ENCODE data around the gene MUC5B.
"Not testable (repeated sequence)": the region's sequence is repeated elsewhere in the genome, so short reads cannot be mapped to it uniquely, and the experiment has no call there.

Gene MUC5B

DNA sequence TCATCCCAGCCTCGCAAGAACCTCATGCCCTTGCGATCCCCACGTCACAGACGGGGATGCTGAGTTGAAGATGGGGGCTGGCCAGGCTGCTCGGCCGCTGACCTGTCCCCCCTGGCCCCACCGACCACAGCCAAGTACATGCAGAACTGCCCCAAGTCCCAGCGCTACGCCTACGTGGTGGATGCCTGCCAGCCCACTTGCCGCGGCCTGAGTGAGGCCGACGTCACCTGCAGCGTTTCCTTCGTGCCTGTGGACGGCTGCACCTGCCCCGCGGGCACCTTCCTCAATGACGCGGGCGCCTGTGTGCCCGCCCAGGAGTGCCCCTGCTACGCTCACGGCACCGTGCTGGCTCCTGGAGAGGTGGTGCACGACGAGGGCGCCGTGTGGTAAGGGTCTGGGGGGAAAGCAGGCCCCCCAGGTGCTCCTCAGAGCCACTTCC, 10.0 kb downstream of the MUC5B start:
- no peak for DNase-seq (ENCODE audit: low read depth)

DNA sequence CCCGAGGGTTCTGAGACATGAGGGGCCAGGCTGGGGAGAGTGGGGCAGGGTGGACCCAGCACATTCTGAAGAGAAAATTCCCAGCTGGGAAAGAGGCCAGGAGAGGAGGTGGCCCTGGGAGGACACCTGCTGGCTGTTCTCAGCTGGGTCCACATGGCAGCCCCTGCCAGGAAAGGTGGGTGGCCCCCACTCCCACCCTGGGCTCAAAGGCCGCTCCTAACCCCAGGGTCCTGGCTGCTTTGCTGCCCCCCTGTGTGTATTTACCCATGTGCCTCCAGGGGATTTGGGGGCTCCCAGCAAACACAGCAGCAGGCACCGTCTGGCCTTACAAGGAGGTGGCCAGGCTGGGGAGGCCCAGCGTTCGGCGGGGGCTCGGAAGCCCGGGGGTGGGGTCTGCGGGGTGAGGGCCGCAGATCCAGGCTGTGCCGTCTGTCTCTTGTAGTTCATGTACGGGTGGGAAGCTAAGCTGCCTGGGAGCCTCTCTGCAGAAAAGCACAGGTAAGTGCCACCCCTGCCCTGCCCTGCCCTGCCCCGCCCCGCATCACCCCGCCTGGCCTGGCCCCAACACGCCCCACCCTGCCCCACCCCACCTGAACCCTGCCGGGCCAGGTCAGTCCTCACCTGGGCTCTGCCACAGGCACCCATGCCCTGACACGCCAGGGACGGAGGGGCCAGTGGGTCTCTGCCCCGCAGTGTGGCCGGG, 10.6 kb downstream of the MUC5B start:
- DNase-seq (ENCODE audit: low read depth), result no peak

- DNase-seq (ENCODE audit: low read depth), result no peak
Observed at GRCh38 chr11:1234054-1234720, 11.3 kb downstream of the MUC5B start.

GRCh38 chr11:1234771-1235305, 12.0 kb downstream of the MUC5B start:
- no peak for DNase-seq (ENCODE audit: low read depth)

- DNase-seq (ENCODE audit: low read depth), result no peak
Observed at GRCh38 chr11:1235306-1235900, 12.5 kb downstream of the MUC5B start.

DNA sequence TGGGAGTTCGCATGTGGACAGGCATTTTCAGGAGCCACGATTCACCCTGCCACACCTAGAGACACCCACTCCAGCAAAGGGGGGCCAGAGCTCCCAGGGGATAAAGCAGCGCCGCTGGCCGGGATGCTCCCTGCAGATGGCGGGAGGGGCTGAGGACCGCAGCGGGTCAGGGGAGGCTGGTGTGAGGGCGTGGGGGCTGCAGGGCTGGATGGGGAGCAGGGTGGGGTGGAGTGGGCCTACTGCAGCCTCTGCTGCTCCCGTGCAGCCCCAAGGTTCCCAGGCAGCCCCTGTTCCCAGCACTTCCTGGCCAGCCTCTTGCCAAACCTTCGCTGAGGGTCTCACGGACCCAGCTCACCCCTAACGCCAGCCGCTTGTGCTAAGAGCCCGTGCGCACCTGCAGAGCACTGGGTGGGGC, 13.0 kb downstream of the MUC5B start:
- no peak for DNase-seq (ENCODE audit: low read depth)

DNA sequence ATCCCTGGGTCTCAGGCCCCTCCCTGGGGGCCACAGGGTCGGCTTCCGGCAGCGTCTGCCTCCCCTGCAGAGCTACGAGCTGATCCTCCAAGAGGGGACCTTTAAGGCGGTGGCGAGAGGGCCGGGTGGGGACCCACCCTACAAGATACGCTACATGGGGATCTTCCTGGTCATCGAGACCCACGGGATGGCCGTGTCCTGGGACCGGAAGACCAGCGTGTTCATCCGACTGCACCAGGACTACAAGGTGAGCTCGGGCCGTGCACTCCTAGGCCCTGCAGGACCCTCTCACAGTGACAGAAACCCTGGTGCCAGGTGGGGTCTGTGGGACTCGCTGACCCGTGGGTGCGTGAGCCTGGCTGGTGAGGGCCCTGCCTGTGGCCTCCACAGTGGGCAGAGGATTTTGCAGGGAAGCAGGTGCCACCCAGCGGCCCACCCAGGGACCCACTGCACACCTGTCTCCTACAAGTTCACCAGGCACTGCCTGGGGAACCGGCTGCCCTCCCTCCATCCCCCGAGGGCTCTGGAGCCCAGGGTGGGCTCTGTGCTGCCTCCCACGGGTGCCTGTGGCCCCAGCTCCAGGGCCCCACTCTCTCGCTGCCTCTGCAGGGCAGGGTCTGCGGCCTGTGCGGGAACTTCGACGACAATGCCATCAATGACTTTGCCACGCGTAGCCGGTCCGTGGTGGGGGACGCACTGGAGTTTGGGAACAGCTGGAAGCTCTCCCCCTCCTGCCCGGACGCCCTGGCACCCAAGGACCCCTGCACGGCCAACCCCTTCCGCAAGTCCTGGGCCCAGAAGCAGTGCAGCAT, 13.7 kb downstream of the MUC5B start:
- DNase-seq (ENCODE audit: low read depth), result no peak

- no peak for DNase-seq (ENCODE audit: low read depth)
Observed at GRCh38 chr11:1237128-1237580, 14.3 kb downstream of the MUC5B start.

GRCh38 chr11:1237851-1238250, 15.0 kb downstream of the MUC5B start:
- DNase-seq (ENCODE audit: low read depth), result no peak

DNA sequence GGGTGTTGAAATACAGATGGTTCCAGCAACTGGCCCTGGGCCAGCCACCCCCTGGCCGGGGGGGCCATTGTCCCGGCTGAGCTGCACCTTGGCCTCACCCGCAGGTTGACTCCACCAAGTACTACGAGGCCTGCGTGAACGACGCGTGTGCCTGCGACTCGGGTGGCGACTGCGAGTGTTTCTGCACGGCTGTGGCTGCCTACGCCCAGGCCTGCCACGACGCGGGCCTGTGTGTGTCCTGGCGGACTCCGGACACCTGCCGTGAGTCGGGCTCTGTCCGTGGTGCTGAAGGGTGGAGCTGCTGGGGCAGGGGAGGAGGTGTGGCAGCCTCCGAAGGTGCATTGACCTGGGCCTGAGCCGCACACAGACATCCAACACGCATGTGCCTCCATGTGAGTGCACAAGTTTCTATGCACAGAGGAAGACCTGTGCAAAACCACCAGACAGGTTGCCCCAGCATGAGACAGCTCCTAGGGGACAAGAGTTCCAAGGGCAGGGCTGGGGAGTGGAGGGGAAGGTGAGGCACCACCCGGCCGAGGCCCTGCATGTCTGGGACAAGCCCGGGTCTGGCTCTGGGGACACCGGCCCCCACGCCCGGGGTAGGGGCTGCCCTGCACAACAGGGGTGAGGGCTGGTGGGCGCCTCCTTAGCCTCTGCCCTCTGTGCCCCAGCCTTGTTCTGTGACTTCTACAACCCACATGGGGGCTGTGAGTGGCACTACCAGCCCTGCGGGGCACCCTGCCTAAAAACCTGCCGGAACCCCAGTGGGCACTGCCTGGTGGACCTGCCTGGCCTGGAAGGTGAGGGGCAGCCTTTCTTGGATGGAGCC, 16.1 kb downstream of the MUC5B start:
- no peak for DNase-seq (ENCODE audit: low read depth)

GRCh38 chr11:1239596-1240205, 16.8 kb downstream of the MUC5B start:
- no peak for DNase-seq (ENCODE audit: low read depth)

- DNase-seq (ENCODE audit: low read depth), result no peak
Observed at GRCh38 chr11:1240771-1241170, 17.9 kb downstream of the MUC5B start.

DNA sequence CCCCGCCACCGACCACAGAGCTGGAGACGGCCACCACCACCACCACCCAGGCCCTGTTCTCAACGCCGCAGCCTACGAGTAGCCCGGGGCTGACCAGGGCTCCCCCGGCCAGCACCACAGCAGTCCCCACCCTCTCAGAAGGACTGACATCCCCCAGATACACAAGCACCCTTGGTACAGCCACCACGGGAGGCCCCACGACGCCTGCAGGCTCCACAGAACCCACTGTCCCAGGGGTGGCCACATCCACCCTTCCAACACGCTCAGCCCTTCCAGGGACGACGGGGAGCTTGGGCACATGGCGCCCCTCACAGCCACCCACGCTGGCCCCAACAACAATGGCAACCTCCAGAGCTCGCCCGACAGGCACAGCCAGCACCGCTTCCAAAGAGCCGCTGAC, 18.8 kb downstream of the MUC5B start:
- DNase-seq (ENCODE audit: low read depth), result no peak

DNA sequence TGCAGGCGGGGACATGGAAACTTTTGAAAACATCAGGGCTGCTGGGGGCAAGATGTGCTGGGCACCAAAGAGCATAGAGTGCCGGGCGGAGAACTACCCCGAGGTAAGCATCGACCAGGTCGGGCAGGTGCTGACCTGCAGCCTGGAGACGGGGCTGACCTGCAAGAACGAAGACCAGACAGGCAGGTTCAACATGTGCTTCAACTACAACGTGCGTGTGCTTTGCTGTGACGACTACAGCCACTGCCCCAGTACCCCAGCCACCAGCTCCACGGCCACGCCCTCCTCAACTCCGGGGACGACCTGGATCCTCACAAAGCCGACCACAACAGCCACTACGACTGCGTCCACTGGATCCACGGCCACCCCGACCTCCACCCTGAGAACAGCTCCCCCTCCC, 19.4 kb downstream of the MUC5B start:
- no peak for DNase-seq (ENCODE audit: low read depth)

DNA sequence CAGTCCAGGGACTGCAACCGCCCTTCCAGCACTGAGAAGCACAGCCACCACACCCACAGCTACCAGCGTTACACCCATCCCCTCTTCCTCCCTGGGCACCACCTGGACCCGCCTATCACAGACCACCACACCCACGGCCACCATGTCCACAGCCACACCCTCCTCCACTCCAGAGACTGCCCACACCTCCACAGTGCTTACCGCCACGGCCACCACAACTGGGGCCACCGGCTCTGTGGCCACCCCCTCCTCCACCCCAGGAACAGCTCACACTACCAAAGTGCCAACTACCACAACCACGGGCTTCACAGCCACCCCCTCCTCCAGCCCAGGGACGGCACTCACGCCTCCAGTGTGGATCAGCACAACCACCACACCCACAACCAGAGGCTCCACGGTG, 19.9 kb downstream of the MUC5B start:
- not testable (repeated sequence) for DNase-seq (ENCODE audit: low read depth)

GRCh38 chr11:1243521-1243920, 20.7 kb downstream of the MUC5B start:
- not testable (repeated sequence) for DNase-seq (ENCODE audit: low read depth)

DNA sequence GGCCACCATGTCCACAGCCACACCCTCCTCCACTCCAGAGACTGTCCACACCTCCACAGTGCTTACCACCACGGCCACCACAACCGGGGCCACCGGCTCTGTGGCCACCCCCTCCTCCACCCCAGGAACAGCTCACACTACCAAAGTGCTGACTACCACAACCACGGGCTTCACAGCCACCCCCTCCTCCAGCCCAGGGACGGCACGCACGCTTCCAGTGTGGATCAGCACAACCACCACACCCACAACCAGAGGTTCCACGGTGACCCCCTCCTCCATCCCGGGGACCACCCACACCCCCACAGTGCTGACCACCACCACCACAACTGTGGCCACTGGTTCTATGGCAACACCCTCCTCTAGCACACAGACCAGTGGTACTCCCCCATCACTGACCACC, 21.7 kb downstream of the MUC5B start:
- DNase-seq (ENCODE audit: low read depth), result not testable (repeated sequence)

DNA sequence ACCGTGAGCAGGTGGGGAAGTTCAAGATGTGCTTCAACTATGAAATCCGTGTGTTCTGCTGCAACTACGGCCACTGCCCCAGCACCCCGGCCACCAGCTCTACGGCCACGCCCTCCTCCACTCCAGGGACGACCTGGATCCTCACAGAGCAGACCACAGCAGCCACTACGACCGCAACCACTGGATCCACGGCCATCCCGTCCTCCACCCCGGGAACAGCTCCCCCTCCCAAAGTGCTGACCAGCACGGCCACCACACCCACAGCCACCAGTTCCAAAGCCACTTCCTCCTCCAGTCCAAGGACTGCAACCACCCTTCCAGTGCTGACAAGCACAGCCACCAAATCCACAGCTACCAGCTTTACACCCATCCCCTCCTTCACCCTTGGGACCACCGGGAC, 22.9 kb downstream of the MUC5B start:
- not testable (repeated sequence) for DNase-seq (ENCODE audit: low read depth)

- DNase-seq (ENCODE audit: low read depth), result not testable (repeated sequence)
Observed at GRCh38 chr11:1246301-1246700, 23.4 kb downstream of the MUC5B start.

- not testable (repeated sequence) for DNase-seq (ENCODE audit: low read depth)
Observed at GRCh38 chr11:1247026-1247425, 24.2 kb downstream of the MUC5B start.

DNA sequence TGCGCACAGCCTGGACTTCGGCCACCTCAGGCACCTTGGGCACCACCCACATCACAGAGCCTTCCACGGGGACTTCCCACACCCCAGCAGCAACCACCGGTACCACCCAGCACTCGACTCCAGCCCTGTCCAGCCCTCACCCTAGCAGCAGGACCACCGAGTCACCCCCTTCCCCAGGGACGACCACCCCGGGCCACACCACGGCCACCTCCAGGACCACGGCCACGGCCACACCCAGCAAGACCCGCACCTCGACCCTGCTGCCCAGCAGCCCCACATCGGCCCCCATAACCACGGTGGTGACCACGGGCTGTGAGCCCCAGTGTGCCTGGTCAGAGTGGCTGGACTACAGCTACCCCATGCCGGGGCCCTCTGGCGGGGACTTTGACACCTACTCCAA, 26.1 kb downstream of the MUC5B start:
- DNase-seq (ENCODE audit: low read depth), result not testable (repeated sequence)
